Activated B cell treated with CpG ODN at 0.5 μM for 24 hours (primary cell): ENCODE data around the gene ZNF304. TPM values are rescaled to one million over a fixed set of nuclear protein-coding genes. Genes with fewer than 3 reads are reported as not detected.
A peak's percentile ranks its signal among the peaks of the same experiment; 100 is the strongest.

ENCODE experiments used
- ATAC-seq: fragments of 200-7000 bp; cut with Tn5 transposase; one replicate; pipeline ENCODE4 v1.10.0; 2021; ENCODE audit warnings: low read depth, mild to moderate bottlenecking, moderate library complexity
- CTCF ChIA-PET: fragments of 350-600 bp; sonication (Branson Sonifier 250); formaldehyde crosslinking; loops from one replicate; lab custom pipeline; 2021; ENCODE audit warnings: antibody characterized with exemption; lab: Charles Lee
- POLR2A ChIA-PET: fragments of 350-600 bp; sonication (Branson Sonifier 250); formaldehyde crosslinking; loops from one replicate; lab custom pipeline; 2021; ENCODE audit warnings: antibody characterized with exemption; lab: Charles Lee
- DNase-seq: peaks from one replicate; pipeline ENCODE4 v3.0.0; 2022
- H3K27ac Mint-ChIP-seq: one replicate; pipeline ENCODE4 v1.8.0; 2020; ENCODE audit warnings: mixed read lengths
- H3K27me3 Mint-ChIP-seq: one replicate; pipeline ENCODE4 v1.8.0; 2021; ENCODE audit warnings: mixed read lengths
- H3K36me3 Mint-ChIP-seq: one replicate; pipeline ENCODE4 v1.8.0; 2021; ENCODE audit warnings: low read depth, mixed read lengths
- H3K4me1 Mint-ChIP-seq: one replicate; pipeline ENCODE4 v1.8.0; 2021; ENCODE audit warnings: mixed read lengths
- H3K4me3 Mint-ChIP-seq: one replicate; pipeline ENCODE4 v1.8.0; 2020; ENCODE audit warnings: mild to moderate bottlenecking, mixed read lengths
- H3K9me3 Mint-ChIP-seq: one replicate; pipeline ENCODE4 v1.8.0; 2020; ENCODE audit warnings: mixed read lengths
- intact Hi-C: fragments of 100-400 bp; cut with micrococcal nuclease; formaldehyde crosslinking; loops from one replicate; pipeline ENCODE4 v1.15.1; 2024
- total RNA-seq: library from RNA; stranded (reverse); gene quantifications from 2 replicates; pipeline ENCODE4 v1.2.3, GENCODE V29; 2022
- TF ChIP-seq, protein P1 (sequence below): fragments of 200-600 bp; IDR thresholded peaks from one replicate; pipeline ENCODE4 v1.8.0; 2022; ENCODE audit warnings: antibody characterized with exemption, mild to moderate bottlenecking

ZNF304 gene
- total RNA-seq, 1 donor from 2014 or later = 12.4 TPM

DNA sequence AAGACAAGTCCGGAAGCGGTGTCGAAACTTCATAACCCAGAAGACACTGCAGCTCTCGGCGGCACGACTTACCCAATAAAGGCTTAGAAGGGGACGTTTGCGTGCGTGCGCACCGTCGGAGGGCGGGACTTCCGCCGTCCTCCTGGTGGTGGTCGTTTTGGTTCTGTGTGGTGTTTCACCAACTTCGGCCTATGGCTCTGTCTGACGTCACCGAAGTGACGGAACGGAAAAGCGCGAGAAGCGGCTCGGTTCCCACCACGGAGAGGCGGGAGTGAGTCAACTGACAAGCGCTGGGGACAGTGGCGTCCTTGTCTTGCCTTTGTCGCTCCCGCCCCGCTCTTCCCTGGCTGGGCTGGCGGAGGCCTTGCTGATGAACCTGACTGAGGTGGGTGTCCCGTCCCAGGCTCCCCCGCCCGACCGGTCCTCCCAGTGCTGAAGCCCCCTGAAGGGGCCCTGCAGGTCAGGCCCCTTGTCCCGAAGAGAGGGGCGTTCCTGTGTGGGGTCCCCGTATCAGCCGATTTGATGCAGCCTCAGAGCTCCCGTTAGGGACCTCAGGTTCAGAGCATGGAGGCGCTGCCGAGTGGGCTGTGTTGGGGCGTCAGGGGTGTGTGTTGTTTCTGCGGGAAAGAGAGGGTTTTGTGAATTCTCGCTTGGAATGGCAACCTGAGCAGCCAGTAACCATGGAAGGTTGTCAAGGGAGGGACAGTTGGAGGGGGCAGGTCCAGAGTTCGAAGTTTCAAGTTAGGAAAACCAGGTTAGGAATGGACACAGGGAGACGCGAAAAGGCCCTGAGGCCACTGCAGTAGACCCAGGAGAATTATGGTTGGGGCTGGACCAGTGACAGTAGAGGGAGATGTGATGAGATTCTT lies 38.9 kb downstream of the ZNF304 start, which contains the start of gene ZNF548:
ZNF548 (plus strand) TSS at position 125 of the 869 bp plus-strand sequence; CDS start at position 371, 246 bp downstream.
- Mint-ChIP-seq H3K36me3 (peaks cover 38% of the 10 kb centered on the region), H3K27me3 (no peaks in the 10 kb centered on the region), H3K9me3 (peaks cover 3% of the 10 kb centered on the region), H3K4me3 (peak within 1 kb of the TSS; percentile 94), H3K4me1 (peaks cover 34% of the 10 kb centered on the region), H3K27ac (peak within 1 kb of the TSS; percentile 91)
- POLR2A ChIA-PET = interaction anchor here (0.6 to 2.4 kb wide), 15 partner anchors 20 to 1073 kb away, joined by 3 to 22 read pairs (median 5); partner anchors contain the start of genes TRAPPC2B, ZNF154, ZNF274 and ZNF304
- CTCF ChIA-PET = interaction anchor here (1.0 kb wide), 1 partner anchor 16 kb away, joined by 3 read pairs; no protein-coding TSS in a partner anchor
- intact Hi-C loops = loop anchor here (1.0 to 5.0 kb wide), 12 partner anchors 21 to 997 kb away; partner anchors contain the start of genes ERVK3-1, TRAPPC2B, ZNF17 and ZNF264
- ATAC-seq (peak; percentile 98), DNase-seq (peak; percentile 96)
- TF ChIP-seq, protein P1, sequence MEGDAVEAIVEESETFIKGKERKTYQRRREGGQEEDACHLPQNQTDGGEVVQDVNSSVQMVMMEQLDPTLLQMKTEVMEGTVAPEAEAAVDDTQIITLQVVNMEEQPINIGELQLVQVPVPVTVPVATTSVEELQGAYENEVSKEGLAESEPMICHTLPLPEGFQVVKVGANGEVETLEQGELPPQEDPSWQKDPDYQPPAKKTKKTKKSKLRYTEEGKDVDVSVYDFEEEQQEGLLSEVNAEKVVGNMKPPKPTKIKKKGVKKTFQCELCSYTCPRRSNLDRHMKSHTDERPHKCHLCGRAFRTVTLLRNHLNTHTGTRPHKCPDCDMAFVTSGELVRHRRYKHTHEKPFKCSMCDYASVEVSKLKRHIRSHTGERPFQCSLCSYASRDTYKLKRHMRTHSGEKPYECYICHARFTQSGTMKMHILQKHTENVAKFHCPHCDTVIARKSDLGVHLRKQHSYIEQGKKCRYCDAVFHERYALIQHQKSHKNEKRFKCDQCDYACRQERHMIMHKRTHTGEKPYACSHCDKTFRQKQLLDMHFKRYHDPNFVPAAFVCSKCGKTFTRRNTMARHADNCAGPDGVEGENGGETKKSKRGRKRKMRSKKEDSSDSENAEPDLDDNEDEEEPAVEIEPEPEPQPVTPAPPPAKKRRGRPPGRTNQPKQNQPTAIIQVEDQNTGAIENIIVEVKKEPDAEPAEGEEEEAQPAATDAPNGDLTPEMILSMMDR = no peak

DNA sequence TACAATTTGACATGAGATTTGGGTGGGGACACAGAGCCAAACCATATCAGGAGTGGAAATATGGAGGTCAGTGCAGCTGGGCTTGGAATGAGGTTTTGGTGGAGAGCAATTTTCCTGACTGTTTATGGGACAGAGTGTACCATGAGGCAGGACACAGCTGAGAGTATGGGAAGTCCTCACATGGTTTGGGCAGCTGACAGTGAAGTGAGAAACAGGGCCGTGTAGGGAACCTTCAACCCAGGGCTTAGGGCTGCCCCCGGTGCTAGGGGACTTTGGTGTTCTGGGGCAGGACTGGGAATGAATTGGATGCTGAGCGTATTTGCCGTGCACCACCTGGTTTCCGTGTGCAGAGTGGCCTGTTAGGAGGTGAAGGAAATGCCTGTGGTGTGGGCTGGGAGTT lies 44.6 kb downstream of the ZNF304 start:
- intact Hi-C loops = no loop called here
- Mint-ChIP-seq H3K9me3 (peaks cover 10% of the 10 kb centered on the region), H3K36me3 (peaks cover 81% of the 10 kb centered on the region), H3K4me1 (peaks cover 14% of the 10 kb centered on the region), H3K27me3 (no peaks in the 10 kb centered on the region), H3K27ac (no peak overlapping the region), H3K4me3 (no peak overlapping the region)
- POLR2A ChIA-PET = no interaction called here
- TF ChIP-seq, protein P1 = no peak
- no peak for ATAC-seq
- CTCF ChIA-PET = no interaction called here
- no peak for DNase-seq

DNA sequence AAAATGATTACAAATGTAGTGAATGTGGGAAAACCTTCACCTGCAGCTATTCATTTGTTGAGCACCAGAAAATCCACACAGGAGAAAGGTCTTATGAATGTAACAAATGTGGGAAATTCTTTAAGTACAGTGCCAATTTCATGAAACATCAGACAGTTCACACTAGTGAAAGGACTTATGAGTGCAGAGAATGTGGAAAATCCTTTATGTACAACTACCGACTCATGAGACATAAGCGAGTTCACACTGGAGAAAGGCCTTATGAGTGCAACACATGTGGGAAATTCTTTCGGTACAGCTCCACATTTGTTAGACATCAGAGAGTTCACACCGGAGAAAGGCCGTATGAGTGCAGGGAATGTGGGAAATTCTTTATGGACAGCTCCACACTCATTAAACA lies 47.8 kb downstream of the ZNF304 start:
- TF ChIP-seq, protein P1 = no peak
- DNase-seq = no peak
- no peak overlapping the region for H3K27ac Mint-ChIP-seq
- no peak overlapping the region for H3K4me3 Mint-ChIP-seq
- H3K27me3 Mint-ChIP-seq = no peaks in the 10 kb centered on the region
- peaks cover 10% of the 10 kb centered on the region for H3K9me3 Mint-ChIP-seq
- POLR2A ChIA-PET = no interaction called here
- CTCF ChIA-PET = no interaction called here
- intact Hi-C loops = no loop called here
- no peak for ATAC-seq
- peaks cover 70% of the 10 kb centered on the region for H3K36me3 Mint-ChIP-seq
- peaks cover 2% of the 10 kb centered on the region for H3K4me1 Mint-ChIP-seq

DNA sequence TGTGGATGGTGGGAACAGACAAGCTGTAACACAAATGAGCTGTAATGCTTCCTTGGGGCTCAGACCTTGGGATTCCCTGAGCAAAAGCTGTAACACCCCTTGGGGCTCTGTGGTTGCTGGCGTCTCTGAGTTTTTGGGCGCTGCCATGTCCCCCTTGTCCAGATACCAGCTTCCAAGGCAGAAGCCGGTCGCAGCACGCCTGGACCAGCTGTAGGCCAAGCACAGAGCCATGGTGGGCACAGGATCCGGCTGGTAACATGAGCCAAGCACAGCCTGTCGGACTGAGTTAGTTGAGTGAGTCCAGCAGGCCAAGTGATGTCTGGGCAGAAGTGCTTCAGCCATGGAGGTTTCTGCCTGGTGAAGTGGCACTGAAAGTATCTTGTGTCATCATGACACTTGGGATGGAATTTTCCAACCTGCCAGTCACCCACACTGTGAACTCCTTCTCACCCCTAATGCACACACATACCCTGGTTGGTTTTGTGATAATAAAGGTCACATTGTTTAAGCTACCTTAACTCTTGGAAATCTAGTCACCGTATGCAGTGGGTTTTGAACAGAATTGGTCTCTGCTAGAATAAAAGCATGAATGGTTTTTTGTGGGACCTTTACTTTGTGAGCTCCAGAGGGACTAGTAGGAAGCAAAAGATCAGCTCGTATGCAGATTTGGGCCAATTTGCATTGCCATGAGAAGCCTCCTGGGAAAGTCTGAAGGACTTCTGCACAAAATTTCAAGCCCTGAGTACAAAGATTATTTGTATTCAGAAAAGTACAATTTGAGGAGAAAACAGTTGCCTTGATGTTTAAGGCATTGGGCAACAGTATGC lies 52.9 kb downstream of the ZNF304 start:
- H3K36me3 Mint-ChIP-seq = peaks cover 19% of the 10 kb centered on the region
- intact Hi-C loops = no loop called here
- TF ChIP-seq, protein P1 = no peak
- peaks cover 7% of the 10 kb centered on the region for H3K4me1 Mint-ChIP-seq
- ChIA-PET POLR2A (interaction anchor here (0.5 kb wide), 1 partner anchor 886 kb away, joined by 7 read pairs; no protein-coding TSS in a partner anchor), CTCF (no interaction called here)
- no peak overlapping the region for H3K4me3 Mint-ChIP-seq
- DNase-seq = no peak
- H3K27me3 Mint-ChIP-seq = no peaks in the 10 kb centered on the region
- no peak overlapping the region for H3K27ac Mint-ChIP-seq
- peaks cover 5% of the 10 kb centered on the region for H3K9me3 Mint-ChIP-seq
- no peak for ATAC-seq
